Measurements from ENCODE around the gene PIK3AP1. TPM values are rescaled to one million over a fixed set of nuclear protein-coding genes. Genes with fewer than 3 reads are reported as not detected.

PIK3AP1 gene
- total RNA-seq, 1 experiment from 2014 or later, result 4.3 TPM

- Mint-ChIP-seq H3K27ac (no peak overlapping the region), H3K36me3 (peaks cover 4% of the 10 kb centered on the region; the same call in 1 of the 2 replicates)
- POLR2A ChIA-PET, result no interaction called here
These were observed 17.0 kb downstream of the PIK3AP1 start for GRCh38 chr10:96703358-96703757.

GRCh38 chr10:96701265-96701664 lies 19.0 kb downstream of the PIK3AP1 start:
- no peak overlapping the region for H3K4me3 Mint-ChIP-seq
- H3K4me1 Mint-ChIP-seq, result peaks cover 9% of the 10 kb centered on the region
- H3K36me3 Mint-ChIP-seq, result no peaks in the 10 kb centered on the region
- H3K27ac Mint-ChIP-seq, result no peak overlapping the region
- DNase-seq (ENCODE audit: low spot score) (no peak), ATAC-seq (no peak)
- ChIA-PET POLR2A (no interaction called here), CTCF (no interaction called here)
- no peaks in the 10 kb centered on the region for H3K27me3 Mint-ChIP-seq (ENCODE audit: low read depth)
- H3K9me3 Mint-ChIP-seq, result no peaks in the 10 kb centered on the region
- TF ChIP-seq NFE2L1 (CRISPR knock-in tag; IDR thresholded peaks at IDR 0.05) (no peak), ZNF416 (CRISPR knock-in tag; IDR thresholded peaks at IDR 0.05) (no peak), GTF2I (CRISPR knock-in tag; conservative IDR thresholded peaks at IDR 0.05) (no peak), RELA (CRISPR knock-in tag; IDR thresholded peaks at IDR 0.05; ENCODE audit: borderline replicate concordance) (no peak), ZNF532 (CRISPR knock-in tag; IDR thresholded peaks at IDR 0.05; ENCODE audit: borderline replicate concordance) (no peak), USF1 (CRISPR knock-in tag; IDR thresholded peaks at IDR 0.05) (no peak), JAZF1 (CRISPR knock-in tag; IDR thresholded peaks at IDR 0.05) (no peak), SMAD4 (CRISPR knock-in tag; IDR thresholded peaks at IDR 0.05) (no peak), ERG (CRISPR knock-in tag; IDR thresholded peaks at IDR 0.05) (no peak), JUN (CRISPR knock-in tag; IDR thresholded peaks at IDR 0.05) (no peak), RORB (CRISPR knock-in tag; IDR thresholded peaks at IDR 0.05) (no peak), ESRRA (CRISPR knock-in tag; IDR thresholded peaks at IDR 0.05; ENCODE audit: borderline replicate concordance) (no peak), KAT7 (CRISPR knock-in tag; IDR thresholded peaks at IDR 0.05; ENCODE audit: borderline replicate concordance) (no peak), CTCF (IDR thresholded peaks at IDR 0.05) (no peak), ATF2 (CRISPR knock-in tag; IDR thresholded peaks at IDR 0.05; ENCODE audit: borderline replicate concordance, low read depth) (no peak), ATF3 (CRISPR knock-in tag; conservative IDR thresholded peaks at IDR 0.05) (no peak)

More at GRCh38 chr10:96703358-96703757, 17.0 kb downstream of the PIK3AP1 start:
- no peaks in the 10 kb centered on the region for H3K9me3 Mint-ChIP-seq
- no peak overlapping the region for H3K4me3 Mint-ChIP-seq
- CTCF ChIA-PET, result no interaction called here
- peaks cover 9% of the 10 kb centered on the region for H3K4me1 Mint-ChIP-seq
- DNase-seq (ENCODE audit: low spot score) (no peak), ATAC-seq (no peak)
- H3K27me3 Mint-ChIP-seq (ENCODE audit: low read depth), result no peaks in the 10 kb centered on the region
- TF ChIP-seq ZNF263 (CRISPR knock-in tag; IDR thresholded peaks at IDR 0.05; ENCODE audit: low read depth) (no peak), USF2 (CRISPR knock-in tag; IDR thresholded peaks at IDR 0.05) (no peak), ZNF423 (CRISPR knock-in tag; IDR thresholded peaks at IDR 0.05) (no peak), ZMAT4 (CRISPR knock-in tag; IDR thresholded peaks at IDR 0.05) (no peak), TCF7 (CRISPR knock-in tag; IDR thresholded peaks at IDR 0.05; ENCODE audit: low read depth) (no peak), ZNF232 (CRISPR knock-in tag; IDR thresholded peaks at IDR 0.05) (no peak), NR3C1 (CRISPR knock-in tag; conservative IDR thresholded peaks at IDR 0.05; ENCODE audit: low read depth) (no peak), GTF2I (CRISPR knock-in tag; conservative IDR thresholded peaks at IDR 0.05) (no peak), ELF4 (CRISPR knock-in tag; IDR thresholded peaks at IDR 0.05; ENCODE audit: low read depth) (no peak)
